Measurements from ENCODE around the gene SUN2. TPM values are rescaled to one million over a fixed set of nuclear protein-coding genes. Genes with fewer than 3 reads are reported as not detected.

Gene SUN2
- total RNA-seq, 1 donor from 2014 or later, result 207 TPM

Other genes starting within 250 kb of the SUN2 start
- 742 TPM for gene DDX17, start 249.7 kb downstream of the SUN2 start, total RNA-seq
- gene DMC1, start 185.8 kb downstream of the SUN2 start, total RNA-seq, result 4.7 TPM
- gene FAM227A, start 99.6 kb downstream of the SUN2 start, total RNA-seq, result 2.9 TPM
- gene CBY1, start 99.4 kb downstream of the SUN2 start, total RNA-seq, result 31.4 TPM
- 35.3 TPM for gene TOMM22, start 74.0 kb downstream of the SUN2 start, total RNA-seq
- 54.6 TPM for gene JOSD1, start 55.1 kb downstream of the SUN2 start, total RNA-seq
- 55.5 TPM for gene GTPBP1, start 50.1 kb downstream of the SUN2 start, total RNA-seq
- 11.1 TPM for gene DNAL4, start 38.1 kb upstream of the SUN2 start, total RNA-seq
- gene NPTXR, start 88.0 kb upstream of the SUN2 start, total RNA-seq, result 6.9 TPM
- gene CBX6, start 116.2 kb upstream of the SUN2 start, total RNA-seq, result 83.5 TPM
- gene APOBEC3A, start 201.6 kb upstream of the SUN2 start, total RNA-seq, result 9.3 TPM
- 2.2 TPM for gene APOBEC3B, start 226.3 kb upstream of the SUN2 start, total RNA-seq